ENCODE results near the gene VPS13A.

GRCh38 chr9:77176106-77176505 is 1.2 kb upstream of the VPS13A start:
- TF ChIP-seq CTCF (IDR thresholded peaks at IDR 0.05; ENCODE audit: poor library complexity) (no peak), EZH2 (IDR thresholded peaks at IDR 0.05; ENCODE audit: borderline replicate concordance) (no peak), EZH2phosphoT487 (IDR thresholded peaks at IDR 0.05; ENCODE audit: low read depth, severe bottlenecking, unreplicated experiment) (no peak)
